Measurements from ENCODE around the gene GRIK3.
A peak's percentile ranks its signal among the peaks of the same experiment; 100 is the strongest.

Gene GRIK3

DNA sequence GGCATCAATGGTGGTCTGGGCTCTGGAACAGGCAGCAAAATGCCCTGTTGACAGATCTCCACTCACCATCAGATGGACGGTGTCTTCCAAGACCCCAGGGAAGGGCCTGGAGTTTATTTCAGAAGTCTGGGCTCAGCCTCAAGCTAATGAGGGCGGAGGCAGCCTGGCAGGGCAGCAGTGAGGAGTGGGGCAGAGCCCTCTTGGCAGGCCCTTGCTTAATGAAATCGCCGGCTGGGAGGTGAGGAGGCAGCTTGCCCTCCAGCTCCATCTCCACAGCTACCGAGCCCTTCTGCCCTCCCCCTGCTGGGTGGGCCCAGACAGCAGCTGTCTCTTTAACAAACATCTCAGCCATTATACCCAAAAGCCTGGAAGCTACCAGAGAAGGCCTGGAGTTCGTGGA, 22.0 kb upstream of the GRIK3 start (continued):
- TF ChIP-seq, protein P1, sequence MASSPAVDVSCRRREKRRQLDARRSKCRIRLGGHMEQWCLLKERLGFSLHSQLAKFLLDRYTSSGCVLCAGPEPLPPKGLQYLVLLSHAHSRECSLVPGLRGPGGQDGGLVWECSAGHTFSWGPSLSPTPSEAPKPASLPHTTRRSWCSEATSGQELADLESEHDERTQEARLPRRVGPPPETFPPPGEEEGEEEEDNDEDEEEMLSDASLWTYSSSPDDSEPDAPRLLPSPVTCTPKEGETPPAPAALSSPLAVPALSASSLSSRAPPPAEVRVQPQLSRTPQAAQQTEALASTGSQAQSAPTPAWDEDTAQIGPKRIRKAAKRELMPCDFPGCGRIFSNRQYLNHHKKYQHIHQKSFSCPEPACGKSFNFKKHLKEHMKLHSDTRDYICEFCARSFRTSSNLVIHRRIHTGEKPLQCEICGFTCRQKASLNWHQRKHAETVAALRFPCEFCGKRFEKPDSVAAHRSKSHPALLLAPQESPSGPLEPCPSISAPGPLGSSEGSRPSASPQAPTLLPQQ (tag by site-specific recombination; IDR thresholded peaks at IDR 0.05): 0 out of 2 replicates have a peak, but pooled peaks have one; percentile 17
- TF ChIP-seq ZNF114 (tag by site-specific recombination; IDR thresholded peaks at IDR 0.05): no peak
- no peak for TF ChIP-seq ZNF544 (tag by site-specific recombination; IDR thresholded peaks at IDR 0.05)

DNA sequence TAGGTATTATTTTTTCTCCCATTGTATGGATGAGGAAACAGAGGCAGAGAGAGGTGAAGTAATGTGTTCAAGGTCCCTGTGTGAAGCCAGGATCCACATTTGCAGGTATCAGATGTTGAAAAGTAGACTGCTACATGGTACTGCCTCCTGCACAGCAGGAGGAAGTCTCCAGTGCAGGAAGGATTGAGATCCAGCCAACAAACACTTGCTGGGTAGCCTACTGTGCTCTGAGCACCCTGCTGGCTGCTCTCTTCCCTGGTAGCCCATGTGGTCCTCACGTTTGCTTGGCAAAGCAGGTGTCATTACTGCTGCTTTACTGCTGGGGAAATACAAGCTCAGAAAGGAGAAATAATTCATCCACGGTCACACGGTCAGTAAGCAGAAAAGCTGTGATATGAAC, 21.3 kb upstream of the GRIK3 start:
- no peak overlapping the region for H3K27ac ChIP-seq (ENCODE audit: extremely low read depth, low read depth, low read length)
- no peak overlapping the region for H3K4me3 ChIP-seq (ENCODE audit: low read depth, low read length)
- POLR2A ChIA-PET: no interaction called here
- TF ChIP-seq ZIC2 (tag by site-specific recombination; IDR thresholded peaks at IDR 0.05): peak; percentile 97
- TF ChIP-seq GLIS2 (tag by site-specific recombination; IDR thresholded peaks at IDR 0.05): no peak
- TF ChIP-seq BCL11A (tag by site-specific recombination; IDR thresholded peaks at IDR 0.05; ENCODE audit: low read depth): no peak
- no peak for TF ChIP-seq ZNF610 (tag by site-specific recombination; IDR thresholded peaks at IDR 0.05; ENCODE audit: borderline replicate concordance)
- no peak for TF ChIP-seq ZBTB17 (tag by site-specific recombination; IDR thresholded peaks at IDR 0.05)
- TF ChIP-seq ZNF843 (tag by site-specific recombination; IDR thresholded peaks at IDR 0.05): no peak
- TF ChIP-seq ZNF521 (tag by site-specific recombination; IDR thresholded peaks at IDR 0.05): no peak
- no peak for TF ChIP-seq ZNF239 (tag by site-specific recombination; IDR thresholded peaks at IDR 0.05)
- no peak for TF ChIP-seq ZNF133 (tag by site-specific recombination; IDR thresholded peaks at IDR 0.05)
- TF ChIP-seq WT1 (tag by site-specific recombination; IDR thresholded peaks at IDR 0.05): no peak
- TF ChIP-seq ZNF423 (tag by site-specific recombination; IDR thresholded peaks at IDR 0.05): peak; percentile 27; the same call in 1 of the 2 replicates
- TF ChIP-seq ZBTB20 (tag by site-specific recombination; IDR thresholded peaks at IDR 0.05): no peak
- TF ChIP-seq ZNF311 (tag by site-specific recombination; IDR thresholded peaks at IDR 0.05; ENCODE audit: borderline replicate concordance): no peak
- TF ChIP-seq ZNF169 (tag by site-specific recombination; IDR thresholded peaks at IDR 0.05): no peak
- no peak for TF ChIP-seq FEZF1 (tag by site-specific recombination; IDR thresholded peaks at IDR 0.05)
- no peak for TF ChIP-seq SALL2 (tag by site-specific recombination; IDR thresholded peaks at IDR 0.05; ENCODE audit: borderline replicate concordance)
- no peaks in the 10 kb centered on the region for H3K4me1 ChIP-seq (ENCODE audit: control insufficient read depth, insufficient read depth, low read length)
- no peaks in the 10 kb centered on the region for H3K36me3 ChIP-seq (ENCODE audit: control insufficient read depth in 2 of 2, insufficient read depth in 1 of 2, low read length in 2 of 2)
- no peaks in the 10 kb centered on the region for H3K9me3 ChIP-seq (ENCODE audit: control insufficient read depth, insufficient read depth, low read depth, low read length)
- CTCF ChIA-PET: interaction anchor here (0.7 kb wide), 1 partner anchor 549 kb away, joined by 3 read pairs; no protein-coding TSS in a partner anchor

DNA sequence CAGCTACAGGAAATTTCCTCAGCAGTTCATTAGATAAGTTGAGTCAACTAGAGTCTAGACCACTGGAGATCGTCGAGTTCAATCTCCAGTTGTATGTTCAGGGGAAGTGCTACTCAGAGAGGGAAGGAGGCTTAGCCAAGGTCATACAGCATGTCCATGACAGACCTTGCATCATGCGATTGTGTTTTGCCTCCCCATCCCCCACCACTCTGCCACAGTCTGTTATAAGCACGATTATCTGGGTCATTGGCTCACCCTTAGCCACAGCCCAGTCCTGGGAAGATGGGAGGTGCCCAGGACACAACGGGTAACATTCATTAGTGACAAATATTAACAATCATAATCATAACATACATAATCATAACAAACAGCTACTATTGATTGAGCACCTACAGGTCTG, 18.9 kb upstream of the GRIK3 start:
- POLR2A ChIA-PET: no interaction called here
- Histone ChIP-seq H3K4me1 (ENCODE audit: control insufficient read depth, insufficient read depth, low read length) (no peaks in the 10 kb centered on the region), H3K4me3 (ENCODE audit: low read depth, low read length) (no peak overlapping the region), H3K36me3 (ENCODE audit: control insufficient read depth in 2 of 2, insufficient read depth in 1 of 2, low read length in 2 of 2) (no peaks in the 10 kb centered on the region), H3K27ac (ENCODE audit: extremely low read depth, low read depth, low read length) (no peak overlapping the region), H3K9me3 (ENCODE audit: control insufficient read depth, insufficient read depth, low read depth, low read length) (no peaks in the 10 kb centered on the region)
- CTCF ChIA-PET: no interaction called here
- TF ChIP-seq ZNF768 (tag by site-specific recombination; IDR thresholded peaks at IDR 0.05): no peak
- TF ChIP-seq ZNF621 (tag by site-specific recombination; IDR thresholded peaks at IDR 0.05): no peak
- TF ChIP-seq ZNF175 (tag by site-specific recombination; IDR thresholded peaks at IDR 0.05): no peak

DNA sequence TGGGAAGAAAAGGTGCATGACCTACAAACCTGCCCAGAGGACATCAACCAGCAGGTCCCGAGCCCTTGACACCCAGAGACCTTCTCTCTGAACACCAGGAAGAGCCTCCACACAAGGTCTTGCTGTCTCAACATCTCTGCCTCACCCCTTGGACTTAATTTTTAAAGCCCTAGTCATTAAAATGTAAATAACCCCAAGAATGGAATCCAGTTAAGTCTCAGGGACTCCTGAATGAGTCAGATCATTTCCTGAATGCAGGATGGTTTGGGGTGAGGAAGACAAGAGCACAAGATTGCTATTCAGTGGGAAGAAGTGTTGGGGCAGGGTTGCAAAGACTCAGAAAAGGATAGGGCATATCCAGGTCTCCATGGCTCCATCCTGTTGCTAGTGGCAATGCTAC, 17.8 kb upstream of the GRIK3 start:
- CTCF ChIA-PET: no interaction called here
- POLR2A ChIA-PET: no interaction called here
- Histone ChIP-seq H3K4me3 (ENCODE audit: low read depth, low read length) (no peak overlapping the region), H3K9me3 (ENCODE audit: control insufficient read depth, insufficient read depth, low read depth, low read length) (no peaks in the 10 kb centered on the region), H3K36me3 (ENCODE audit: control insufficient read depth in 2 of 2, insufficient read depth in 1 of 2, low read length in 2 of 2) (no peaks in the 10 kb centered on the region), H3K4me1 (ENCODE audit: control insufficient read depth, insufficient read depth, low read length) (no peaks in the 10 kb centered on the region), H3K27ac (ENCODE audit: extremely low read depth, low read depth, low read length) (no peak overlapping the region)
- TF ChIP-seq ZNF473 (tag by site-specific recombination; IDR thresholded peaks at IDR 0.05): no peak
- TF ChIP-seq ZBTB21 (tag by site-specific recombination; IDR thresholded peaks at IDR 0.05): no peak
- TF ChIP-seq ZNF707 (tag by site-specific recombination; IDR thresholded peaks at IDR 0.05): no peak
- no peak for TF ChIP-seq ZNF596 (tag by site-specific recombination; IDR thresholded peaks at IDR 0.05)
- TF ChIP-seq ZNF76 (tag by site-specific recombination; IDR thresholded peaks at IDR 0.05; ENCODE audit: borderline replicate concordance, low read depth): no peak
- TF ChIP-seq ZNF777 (tag by site-specific recombination; IDR thresholded peaks at IDR 0.05; ENCODE audit: borderline replicate concordance): no peak
- TF ChIP-seq ZNF561 (tag by site-specific recombination; IDR thresholded peaks at IDR 0.05; ENCODE audit: borderline replicate concordance): no peak
- TF ChIP-seq, protein P2, sequence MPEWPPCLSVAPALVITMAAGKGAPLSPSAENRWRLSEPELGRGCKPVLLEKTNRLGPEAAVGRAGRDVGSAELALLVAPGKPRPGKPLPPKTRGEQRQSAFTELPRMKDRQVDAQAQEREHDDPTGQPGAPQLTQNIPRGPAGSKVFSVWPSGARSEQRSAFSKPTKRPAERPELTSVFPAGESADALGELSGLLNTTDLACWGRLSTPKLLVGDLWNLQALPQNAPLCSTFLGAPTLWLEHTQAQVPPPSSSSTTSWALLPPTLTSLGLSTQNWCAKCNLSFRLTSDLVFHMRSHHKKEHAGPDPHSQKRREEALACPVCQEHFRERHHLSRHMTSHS (tag by site-specific recombination; IDR thresholded peaks at IDR 0.05): no peak
- no peak for TF ChIP-seq ZNF211 (tag by site-specific recombination; IDR thresholded peaks at IDR 0.05; ENCODE audit: low read depth)
